Testis (tissue), 2 donors: ENCODE results near the gene RCC2.

Experiments
- CTCF ChIP-seq, 3 experiments: fragments of 450-650 bp in 2 of 3; fragments of 200-600 bp in 1 of 3; sonication (generic) in 1 of 3; IDR thresholded peaks; one replicate each; pipeline ENCODE4 v1.5.1; 2016 to 2019; ENCODE audit warnings: antibody characterized with exemption in 3 of 3, mild to moderate bottlenecking in 2 of 3, moderate library complexity in 1 of 3
- POLR2A ChIP-seq: fragments of 450-650 bp; IDR thresholded peaks from one replicate; pipeline ENCODE4 v1.6.1; 2017; ENCODE audit warnings: antibody characterized with exemption, mild to moderate bottlenecking, moderate library complexity

- TF ChIP-seq CTCF (IDR thresholded peaks at IDR 0.05) (no peak), POLR2A (no peak)
Observed at GRCh38 chr1:17441993-17442357, 2.5 kb upstream of the RCC2 start.
